GM10266 (cell line): Measurements from ENCODE around the gene CALHM5.
"Not testable (repeated sequence)": the region's sequence is repeated elsewhere in the genome, so short reads cannot be mapped to it uniquely, and the experiment has no call there.

Experiments
- DNase-seq: peaks from one replicate; pipeline ENCODE4 v3.0.0; 2012; ENCODE audit errors: extremely low spot score
- TF ChIP-seq, protein P1 (sequence below): IDR thresholded peaks from 2 replicates; pipeline ENCODE4 v1.5.1; 2012; ENCODE audit warnings: mild to moderate bottlenecking, low read depth; ENCODE audit not compliant: control insufficient read depth, insufficient read depth; ENCODE audit errors: missing control alignments

Gene CALHM5

DNA sequence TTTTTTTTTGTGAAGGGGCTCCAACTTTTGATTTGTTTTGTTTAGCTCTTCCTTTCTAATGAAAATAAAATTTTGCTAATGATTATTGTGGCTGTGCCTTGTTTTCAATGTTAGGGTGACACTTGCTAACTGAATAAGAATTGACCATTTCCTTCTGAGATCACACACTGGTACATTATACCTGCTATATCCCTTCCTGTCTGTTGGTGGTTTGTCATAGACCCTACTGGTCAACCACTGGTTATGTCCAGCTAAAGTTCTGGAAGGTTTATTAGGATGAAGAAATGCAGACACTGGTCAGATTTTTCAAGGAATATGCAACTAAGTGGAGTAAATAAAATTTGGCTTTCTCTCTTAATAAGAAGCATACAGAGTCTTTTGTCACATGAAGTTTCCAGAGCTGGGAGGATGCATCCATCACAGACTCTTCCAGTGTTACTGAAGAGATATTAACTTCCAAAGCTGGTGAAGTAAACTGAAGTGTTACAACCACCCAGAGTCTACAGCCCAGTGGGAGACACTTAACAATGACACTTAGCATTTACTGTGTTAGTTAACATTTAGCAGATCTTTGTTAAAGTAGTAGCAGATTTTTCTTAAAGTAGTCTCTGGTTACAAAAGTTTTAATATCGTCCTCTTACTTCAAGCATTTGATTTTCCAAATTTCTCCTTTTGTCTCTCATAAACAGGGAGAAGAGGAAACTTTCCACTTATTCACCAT, 19.7 kb upstream of the CALHM5 start:
- no peak for DNase-seq
- TF ChIP-seq, protein P1, sequence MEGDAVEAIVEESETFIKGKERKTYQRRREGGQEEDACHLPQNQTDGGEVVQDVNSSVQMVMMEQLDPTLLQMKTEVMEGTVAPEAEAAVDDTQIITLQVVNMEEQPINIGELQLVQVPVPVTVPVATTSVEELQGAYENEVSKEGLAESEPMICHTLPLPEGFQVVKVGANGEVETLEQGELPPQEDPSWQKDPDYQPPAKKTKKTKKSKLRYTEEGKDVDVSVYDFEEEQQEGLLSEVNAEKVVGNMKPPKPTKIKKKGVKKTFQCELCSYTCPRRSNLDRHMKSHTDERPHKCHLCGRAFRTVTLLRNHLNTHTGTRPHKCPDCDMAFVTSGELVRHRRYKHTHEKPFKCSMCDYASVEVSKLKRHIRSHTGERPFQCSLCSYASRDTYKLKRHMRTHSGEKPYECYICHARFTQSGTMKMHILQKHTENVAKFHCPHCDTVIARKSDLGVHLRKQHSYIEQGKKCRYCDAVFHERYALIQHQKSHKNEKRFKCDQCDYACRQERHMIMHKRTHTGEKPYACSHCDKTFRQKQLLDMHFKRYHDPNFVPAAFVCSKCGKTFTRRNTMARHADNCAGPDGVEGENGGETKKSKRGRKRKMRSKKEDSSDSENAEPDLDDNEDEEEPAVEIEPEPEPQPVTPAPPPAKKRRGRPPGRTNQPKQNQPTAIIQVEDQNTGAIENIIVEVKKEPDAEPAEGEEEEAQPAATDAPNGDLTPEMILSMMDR, result no peak

DNA sequence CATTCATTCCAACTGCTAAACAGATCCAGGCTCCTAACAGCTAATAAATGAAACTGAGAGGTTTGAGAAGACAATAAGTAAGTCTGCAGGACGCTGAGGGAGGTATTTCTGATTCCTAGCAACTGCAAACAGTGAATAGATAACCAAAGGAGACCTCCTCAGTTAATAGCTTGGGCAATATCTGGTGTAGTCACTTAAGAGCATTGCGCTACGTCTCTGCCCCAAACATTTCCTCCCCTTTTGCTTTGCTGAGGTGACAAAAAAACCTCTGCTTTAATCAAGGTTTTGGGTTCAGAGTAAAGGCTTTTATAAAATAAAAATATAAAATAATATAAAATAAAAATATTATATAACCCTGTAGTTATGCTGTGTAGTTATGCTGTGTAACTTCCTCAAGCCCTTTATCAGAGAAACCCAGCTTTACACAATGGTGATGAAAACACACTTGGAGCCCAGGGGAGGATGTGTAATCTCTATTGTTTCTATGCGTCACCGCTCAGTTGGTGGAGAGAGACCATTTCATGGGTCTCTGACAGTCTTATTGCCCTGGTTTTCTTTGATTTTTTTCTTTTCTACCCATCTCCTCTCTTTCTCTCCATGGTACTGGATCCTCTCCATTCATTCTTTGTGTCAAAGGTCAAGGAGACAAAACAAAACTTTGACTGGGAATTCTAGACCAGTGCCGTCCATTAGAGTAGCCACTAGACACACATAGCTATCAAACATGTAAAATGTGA, 18.9 kb upstream of the CALHM5 start:
- DNase-seq, result no peak
- TF ChIP-seq, protein P1, result no peak

DNA sequence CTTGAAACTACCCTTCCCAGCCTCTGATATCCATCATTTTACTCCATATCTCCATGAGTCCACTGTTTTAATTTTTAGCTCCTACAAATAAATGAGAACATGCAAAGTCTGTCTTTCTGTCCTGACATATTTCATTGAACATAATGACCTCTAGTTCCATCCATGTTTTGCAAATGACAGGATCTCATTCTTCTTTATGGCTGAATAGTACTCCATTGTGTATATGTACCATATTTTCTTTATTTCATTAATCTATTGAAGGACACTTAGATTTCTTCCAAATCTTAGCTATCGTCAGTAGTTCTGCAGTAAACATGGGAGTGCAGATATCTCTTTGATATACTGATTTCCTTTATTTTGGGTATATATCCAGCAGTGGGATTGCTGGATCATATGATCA, 16.3 kb upstream of the CALHM5 start:
- not testable (repeated sequence) for DNase-seq

DNA sequence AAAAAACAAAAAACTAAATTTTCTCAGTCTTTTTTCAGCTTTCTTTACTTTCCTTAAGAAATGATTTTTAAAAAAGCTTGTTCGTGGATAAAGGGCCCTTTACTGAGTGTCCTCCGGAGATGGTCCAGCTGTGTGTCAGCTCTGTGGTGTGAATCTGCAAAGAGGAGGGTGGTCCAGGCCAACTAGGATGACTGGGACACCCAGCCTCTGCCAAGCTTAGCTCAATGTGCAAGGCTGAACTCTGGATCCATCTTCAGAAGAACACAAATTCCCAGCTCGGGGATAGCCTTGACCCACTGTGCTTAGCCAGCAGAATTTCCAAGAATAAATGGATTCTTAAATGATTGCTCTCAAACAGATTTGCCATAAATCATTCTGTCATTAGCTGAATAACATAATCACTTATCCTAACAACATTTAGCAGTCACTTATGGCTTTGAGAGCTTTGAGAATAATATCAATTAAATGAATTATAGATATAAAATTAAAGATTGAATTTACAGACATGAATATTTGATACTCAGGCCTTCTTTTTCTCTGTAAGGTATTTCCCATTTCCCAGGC, 14.2 kb upstream of the CALHM5 start:
- TF ChIP-seq, protein P1, result no peak
- DNase-seq, result no peak

DNA sequence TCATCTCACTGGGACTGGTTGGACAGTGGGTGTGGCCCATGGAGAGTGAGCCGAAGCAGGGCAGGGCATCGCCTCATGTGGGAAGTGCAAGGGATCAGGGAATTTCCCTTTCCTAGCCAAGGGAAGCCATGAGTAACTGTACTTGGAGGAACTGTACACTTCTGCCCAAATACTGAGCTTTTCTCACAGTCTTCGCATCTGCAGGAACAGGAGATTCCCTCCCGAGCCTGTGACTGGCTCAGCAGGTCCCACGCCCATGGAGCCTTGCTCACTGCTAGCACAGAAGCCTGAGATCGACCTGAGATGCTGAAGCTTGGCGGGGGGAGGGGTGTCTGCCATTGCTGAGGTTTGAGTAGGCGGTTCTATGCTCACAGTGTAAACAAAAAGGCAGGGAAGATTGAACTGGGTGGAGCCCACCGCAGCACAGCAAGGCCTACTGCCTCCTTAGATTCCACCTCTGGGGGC, 10.4 kb upstream of the CALHM5 start:
- TF ChIP-seq, protein P1, result no peak

DNA sequence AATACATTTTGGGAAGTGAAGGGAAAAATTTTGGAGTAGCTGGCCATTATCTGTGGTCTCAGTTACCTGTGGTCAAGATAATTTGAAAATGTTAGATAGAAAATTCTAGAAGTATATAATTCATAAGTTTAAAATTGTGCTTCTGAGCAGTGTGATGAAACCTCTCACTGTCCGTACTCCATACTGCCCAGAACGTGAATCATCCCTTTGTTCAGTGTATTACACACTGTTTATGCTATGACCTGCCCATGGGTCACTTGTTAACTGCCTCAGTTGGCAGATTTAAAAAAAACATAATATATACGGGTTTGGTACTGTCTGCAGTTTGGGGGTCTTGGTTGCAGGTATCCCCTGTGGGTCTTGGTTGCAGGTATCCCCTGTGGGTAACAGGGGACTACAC, 4.1 kb upstream of the CALHM5 start:
- TF ChIP-seq, protein P1, result no peak
- no peak for DNase-seq

More for the DNA sequence above, 10.4 kb upstream of the CALHM5 start:
- DNase-seq, result no peak

DNA sequence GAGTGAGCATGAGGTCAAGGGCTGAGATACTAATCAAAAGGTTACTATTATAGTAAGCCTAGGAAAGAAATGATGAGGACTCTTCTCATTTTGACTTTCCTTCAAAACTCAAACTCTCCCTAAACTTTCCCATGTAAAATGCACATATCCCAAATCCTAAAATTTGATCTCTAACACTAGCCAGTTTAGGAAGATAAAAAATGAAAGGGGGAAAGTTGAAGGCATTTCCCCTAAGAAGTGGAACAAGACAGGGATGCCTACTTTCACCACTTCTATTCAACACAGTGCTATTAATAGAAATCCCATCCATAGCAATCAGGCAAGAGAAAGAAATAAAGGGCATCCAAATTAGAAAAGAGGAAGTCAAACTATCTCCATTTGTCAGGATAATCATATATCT, 2.9 kb upstream of the CALHM5 start:
- TF ChIP-seq, protein P1, result no peak
- no peak for DNase-seq
